Karpas-422 (cell line): ENCODE results near the gene RNU6-1. TPM values are rescaled to one million over a fixed set of nuclear protein-coding genes. Genes with fewer than 3 reads are reported as not detected.

ENCODE experiments used
- DNase-seq: peaks from one replicate; pipeline ENCODE4 v3.0.0-alpha.2; 2015
- H2AFZ ChIP-seq: fragments of 200-600 bp; sonication (generic); 2 replicates; pipeline ENCODE4 v1.6.1; 2014; ENCODE audit warnings: antibody characterized with exemption, low read length, mixed read lengths
- H3K27ac ChIP-seq: fragments of 200-600 bp; sonication (generic); 2 replicates; pipeline ENCODE4 v1.5.1; 2014; ENCODE audit warnings: mild to moderate bottlenecking, low read length, moderate library complexity
- H3K27me3 ChIP-seq: fragments of 200-600 bp; sonication (generic); 2 replicates; pipeline ENCODE4 v1.6.1; 2014; ENCODE audit warnings: low read length, mixed read lengths
- H3K36me3 ChIP-seq: fragments of 200-600 bp; sonication (generic); 2 replicates; pipeline ENCODE4 v1.6.1; 2014; ENCODE audit warnings: low read length, mixed read lengths; ENCODE audit not compliant: insufficient read depth
- H3K4me1 ChIP-seq: fragments of 200-600 bp; sonication (generic); 2 replicates; pipeline ENCODE4 v1.6.1; 2014; ENCODE audit warnings: mild to moderate bottlenecking, low read length, mixed read lengths
- H3K4me2 ChIP-seq: fragments of 200-600 bp; sonication (generic); 2 replicates; pipeline ENCODE4 v1.6.1; 2014; ENCODE audit warnings: low read length, low read depth, mild to moderate bottlenecking; ENCODE audit not compliant: poor library complexity, severe bottlenecking
- H3K4me3 ChIP-seq: fragments of 200-600 bp; sonication (generic); 2 replicates; pipeline ENCODE4 v1.5.1; 2014; ENCODE audit warnings: mild to moderate bottlenecking, antibody characterized with exemption, low read length, mixed read lengths
- H3K79me2 ChIP-seq: fragments of 200-600 bp; sonication (generic); 2 replicates; pipeline ENCODE4 v1.6.1; 2014; ENCODE audit warnings: mild to moderate bottlenecking, low read length, mixed read lengths
- H3K9ac ChIP-seq: fragments of 200-600 bp; sonication (generic); 2 replicates; pipeline ENCODE4 v1.6.0; 2014; ENCODE audit warnings: low read length
- H3K9me2 ChIP-seq: fragments of 200-600 bp; sonication (generic), shearing (Covaris generic); replicated peaks from 2 replicates; pipeline ENCODE4 v1.6.0; 2014; ENCODE audit warnings: mild to moderate bottlenecking, low read length, moderate library complexity; ENCODE audit not compliant: insufficient read depth
- H3K9me3 ChIP-seq: fragments of 300-700, 200-600 bp; sonication (generic); 2 replicates; pipeline ENCODE4 v1.6.1; 2014; ENCODE audit warnings: low read length, mixed read lengths
- H4K20me1 ChIP-seq: fragments of 200-600 bp; sonication (generic); 2 replicates; pipeline ENCODE4 v1.6.1; 2014; ENCODE audit warnings: mild to moderate bottlenecking, antibody characterized with exemption, low read length, low read depth; ENCODE audit not compliant: insufficient read depth
- total RNA-seq: library from RNA; depleted of rRNA; stranded (reverse); fragments of >200 nt; shearing (Covaris generic); gene quantifications from 2 replicates; pipeline ENCODE4 v1.2.3, GENCODE V29; 2014; ENCODE audit warnings: low replicate concordance

RNU6-1 gene
- total RNA-seq, 1 experiment from 2014 or later = not detected

DNA sequence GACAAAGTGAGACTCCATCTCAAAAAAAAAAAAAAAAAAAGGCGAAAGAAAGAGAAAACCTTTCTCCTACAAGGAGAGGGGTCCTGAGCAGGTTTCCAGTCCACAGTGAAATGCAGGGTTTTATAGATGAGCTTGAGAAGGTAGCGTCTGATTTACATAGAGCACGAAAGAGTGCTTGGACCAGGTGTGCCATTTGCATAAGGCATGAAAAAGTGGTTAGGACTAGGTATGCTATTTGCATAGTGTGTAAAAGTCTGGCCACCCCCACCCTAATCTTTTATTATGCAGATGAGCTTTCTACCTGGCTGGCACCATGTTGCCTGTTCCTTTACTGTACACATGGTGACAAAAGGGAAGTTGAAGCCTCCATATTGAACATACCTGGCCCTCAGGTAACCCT lies 13.6 kb upstream of the RNU6-1 start:
- H3K9me2 ChIP-seq = no peaks in the 10 kb centered on the region
- no peaks in the 10 kb centered on the region for H4K20me1 ChIP-seq
- no peak overlapping the region for H2AFZ ChIP-seq
- H3K9ac ChIP-seq = peak overlapping the region; percentile 45; the same call in 1 of the 2 replicates
- H3K27ac ChIP-seq = peak overlapping the region; percentile 92
- H3K4me2 ChIP-seq = peak overlapping the region; percentile 61
- H3K79me2 ChIP-seq = no peaks in the 10 kb centered on the region
- no peaks in the 10 kb centered on the region; the same call in 1 of the 2 replicates for H3K36me3 ChIP-seq
- H3K4me3 ChIP-seq = peak overlapping the region; percentile 31
- peaks cover 87% of the 10 kb centered on the region for H3K4me1 ChIP-seq
- no peaks in the 10 kb centered on the region for H3K27me3 ChIP-seq
- peaks cover 5% of the 10 kb centered on the region; the same call in 1 of the 2 replicates for H3K9me3 ChIP-seq
- DNase-seq = peak; percentile 74

DNA sequence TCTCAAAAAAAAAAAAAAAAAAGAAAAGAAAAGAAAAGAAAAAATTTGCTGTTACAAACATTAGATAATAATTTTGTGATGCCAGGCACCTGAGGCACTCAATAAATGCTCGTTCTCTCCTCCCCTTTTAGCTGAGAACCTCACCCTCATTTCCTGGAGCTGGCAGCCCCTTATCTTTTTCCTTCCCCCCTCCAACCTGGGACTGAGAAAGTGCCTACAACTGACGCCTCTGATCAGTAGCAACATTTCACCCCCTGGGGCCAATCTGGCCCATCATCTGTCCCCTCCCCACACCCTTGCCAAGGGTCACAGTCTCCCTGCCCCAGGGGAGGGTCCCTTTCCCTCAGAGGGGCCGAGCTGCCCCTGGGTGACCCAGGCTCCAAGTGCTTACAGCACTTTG lies 12.6 kb upstream of the RNU6-1 start:
- H3K9ac ChIP-seq = peak overlapping the region; percentile 45
- H3K4me2 ChIP-seq = peak overlapping the region; percentile 61
- no peak overlapping the region for H2AFZ ChIP-seq

DNA sequence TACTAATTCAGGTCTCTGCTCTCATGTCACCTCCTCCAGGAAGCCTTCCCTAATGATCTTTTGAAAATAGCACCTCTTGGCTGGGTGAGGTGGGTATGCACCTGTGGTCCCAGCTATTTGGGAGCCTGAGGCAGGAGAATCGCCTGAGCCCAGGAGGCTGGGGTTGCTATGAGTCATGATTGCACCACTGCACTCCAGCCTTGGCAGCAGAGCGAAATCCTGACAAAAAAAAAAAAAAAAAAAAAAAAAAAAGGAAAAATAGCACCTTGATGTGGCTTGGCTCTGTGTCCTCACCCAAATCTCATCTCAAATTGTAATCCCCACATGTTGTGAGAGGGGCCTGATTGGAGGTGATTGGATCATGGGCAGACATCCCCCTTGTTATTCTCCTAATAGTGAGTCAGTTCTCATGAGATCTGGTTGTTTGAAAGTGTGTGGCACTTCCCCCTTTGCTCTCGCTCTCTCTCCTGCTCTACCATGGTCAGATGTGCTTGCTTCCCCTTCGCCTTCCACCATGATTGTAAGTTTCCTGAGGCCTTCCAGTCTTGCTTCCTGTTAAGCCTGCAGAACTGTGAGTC lies 11.2 kb upstream of the RNU6-1 start:
- Histone ChIP-seq H2AFZ (peak overlapping the region; percentile 18; the same call in 1 of the 2 replicates), H3K4me2 (peak overlapping the region; percentile 61), H3K27ac (peak overlapping the region; percentile 92)

More for the DNA sequence above, 12.6 kb upstream of the RNU6-1 start:
- Histone ChIP-seq H3K27me3 (no peaks in the 10 kb centered on the region), H3K27ac (peak overlapping the region; percentile 92), H3K4me3 (peak overlapping the region; percentile 31; the same call in 1 of the 2 replicates), H3K9me3 (peaks cover 5% of the 10 kb centered on the region; the same call in 1 of the 2 replicates), H3K36me3 (no peaks in the 10 kb centered on the region; the same call in 1 of the 2 replicates), H3K4me1 (peaks cover 87% of the 10 kb centered on the region), H4K20me1 (no peaks in the 10 kb centered on the region), H3K9me2 (no peaks in the 10 kb centered on the region), H3K79me2 (no peaks in the 10 kb centered on the region)
- no peak for DNase-seq

DNA sequence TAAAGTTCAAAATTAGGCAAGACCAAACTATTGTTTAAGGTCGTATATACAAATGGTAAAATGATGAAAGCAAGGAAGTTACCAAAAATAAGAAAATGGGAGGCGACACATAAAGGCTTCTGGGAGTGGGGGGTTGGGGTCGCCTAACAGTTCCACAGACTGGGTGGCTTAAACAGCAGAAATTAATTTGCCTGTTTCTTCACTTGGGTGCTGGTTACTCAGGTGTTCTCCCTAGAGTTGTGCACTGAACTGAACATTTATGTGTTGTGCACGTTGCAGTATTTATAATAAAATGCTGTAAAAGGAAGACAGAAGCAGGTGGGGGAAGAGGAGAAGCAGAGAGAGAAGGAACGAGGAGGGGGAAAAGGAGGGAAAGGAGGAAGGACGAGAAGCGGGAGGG lies 10.5 kb upstream of the RNU6-1 start:
- Histone ChIP-seq H3K9ac (peak overlapping the region; percentile 49), H3K36me3 (no peaks in the 10 kb centered on the region; the same call in 1 of the 2 replicates), H2AFZ (peak overlapping the region; percentile 18; the same call in 1 of the 2 replicates), H3K9me3 (peaks cover 5% of the 10 kb centered on the region; the same call in 1 of the 2 replicates), H4K20me1 (no peaks in the 10 kb centered on the region), H3K4me2 (peak overlapping the region; percentile 61), H3K9me2 (no peaks in the 10 kb centered on the region), H3K27ac (peak overlapping the region; percentile 92), H3K79me2 (no peaks in the 10 kb centered on the region), H3K27me3 (no peaks in the 10 kb centered on the region), H3K4me3 (peak overlapping the region; percentile 45; the same call in 1 of the 2 replicates), H3K4me1 (peaks cover 80% of the 10 kb centered on the region)
- DNase-seq = peak; percentile 77

More for the DNA sequence above, 11.2 kb upstream of the RNU6-1 start:
- Histone ChIP-seq H3K9ac (peak overlapping the region; percentile 49), H3K9me2 (no peaks in the 10 kb centered on the region), H3K79me2 (no peaks in the 10 kb centered on the region), H3K27me3 (no peaks in the 10 kb centered on the region), H3K36me3 (no peaks in the 10 kb centered on the region; the same call in 1 of the 2 replicates), H3K4me1 (peaks cover 84% of the 10 kb centered on the region), H4K20me1 (no peaks in the 10 kb centered on the region), H3K9me3 (peaks cover 5% of the 10 kb centered on the region; the same call in 1 of the 2 replicates), H3K4me3 (peak overlapping the region; percentile 45; the same call in 1 of the 2 replicates)
- peak; percentile 83 for DNase-seq

DNA sequence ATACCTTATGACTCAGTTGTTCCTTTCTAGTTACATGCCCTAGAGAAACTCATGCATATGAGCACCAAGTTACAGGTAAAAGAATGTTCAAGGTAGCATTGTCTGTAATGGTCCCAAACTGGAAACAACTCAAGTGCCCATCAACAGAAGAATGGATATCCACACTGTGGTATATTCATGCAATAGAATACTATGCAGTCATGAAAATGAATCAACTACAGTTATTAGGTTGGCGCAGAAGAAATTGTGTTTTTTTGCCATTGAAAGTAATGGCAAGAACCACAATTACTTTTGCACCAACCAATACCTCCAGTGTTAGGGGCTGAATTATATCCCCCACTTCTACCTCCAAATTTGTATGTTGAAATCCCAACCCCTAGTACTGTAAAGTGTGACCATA lies 9.7 kb upstream of the RNU6-1 start:
- no peak overlapping the region for H3K4me3 ChIP-seq
- H2AFZ ChIP-seq = no peak overlapping the region
- no peaks in the 10 kb centered on the region; the same call in 1 of the 2 replicates for H3K36me3 ChIP-seq
- H3K27me3 ChIP-seq = no peaks in the 10 kb centered on the region
- H3K4me2 ChIP-seq = no peak overlapping the region
- no peaks in the 10 kb centered on the region for H3K79me2 ChIP-seq
- peaks cover 78% of the 10 kb centered on the region for H3K4me1 ChIP-seq
- no peaks in the 10 kb centered on the region for H4K20me1 ChIP-seq
- H3K27ac ChIP-seq = peak overlapping the region; percentile 92
- no peak overlapping the region for H3K9ac ChIP-seq
- DNase-seq = no peak
- H3K9me3 ChIP-seq = peaks cover 5% of the 10 kb centered on the region; the same call in 1 of the 2 replicates
- no peaks in the 10 kb centered on the region for H3K9me2 ChIP-seq

DNA sequence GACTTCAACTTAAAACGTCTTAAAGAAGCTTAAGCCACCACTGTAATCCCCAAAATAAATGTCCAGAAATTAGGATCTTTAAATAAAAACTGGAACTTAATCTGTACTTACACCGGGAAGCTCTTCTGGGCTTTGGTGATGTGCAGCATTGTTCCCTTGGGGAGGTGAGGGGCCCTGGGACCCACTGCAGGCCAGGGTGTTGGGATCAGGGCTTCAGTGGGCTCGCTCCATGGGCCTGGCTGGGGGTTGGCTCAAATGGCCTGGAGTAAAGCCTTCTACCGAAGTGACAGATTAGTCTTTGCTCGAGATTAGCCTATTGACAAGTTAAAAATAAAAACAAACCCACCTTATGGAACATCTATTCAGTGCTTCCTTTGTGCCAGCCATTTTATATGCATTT lies 6.1 kb upstream of the RNU6-1 start:
- no peak for DNase-seq
- Histone ChIP-seq H3K27ac (peak overlapping the region; percentile 8; the same call in 1 of the 2 replicates), H3K79me2 (no peaks in the 10 kb centered on the region), H3K9me3 (peaks cover 5% of the 10 kb centered on the region; the same call in 1 of the 2 replicates), H4K20me1 (no peaks in the 10 kb centered on the region), H3K9me2 (no peaks in the 10 kb centered on the region), H3K4me2 (no peak overlapping the region), H3K4me3 (no peak overlapping the region), H3K27me3 (no peaks in the 10 kb centered on the region), H3K4me1 (peaks cover 68% of the 10 kb centered on the region), H3K36me3 (no peaks in the 10 kb centered on the region; the same call in 1 of the 2 replicates), H3K9ac (no peak overlapping the region), H2AFZ (no peak overlapping the region)

DNA sequence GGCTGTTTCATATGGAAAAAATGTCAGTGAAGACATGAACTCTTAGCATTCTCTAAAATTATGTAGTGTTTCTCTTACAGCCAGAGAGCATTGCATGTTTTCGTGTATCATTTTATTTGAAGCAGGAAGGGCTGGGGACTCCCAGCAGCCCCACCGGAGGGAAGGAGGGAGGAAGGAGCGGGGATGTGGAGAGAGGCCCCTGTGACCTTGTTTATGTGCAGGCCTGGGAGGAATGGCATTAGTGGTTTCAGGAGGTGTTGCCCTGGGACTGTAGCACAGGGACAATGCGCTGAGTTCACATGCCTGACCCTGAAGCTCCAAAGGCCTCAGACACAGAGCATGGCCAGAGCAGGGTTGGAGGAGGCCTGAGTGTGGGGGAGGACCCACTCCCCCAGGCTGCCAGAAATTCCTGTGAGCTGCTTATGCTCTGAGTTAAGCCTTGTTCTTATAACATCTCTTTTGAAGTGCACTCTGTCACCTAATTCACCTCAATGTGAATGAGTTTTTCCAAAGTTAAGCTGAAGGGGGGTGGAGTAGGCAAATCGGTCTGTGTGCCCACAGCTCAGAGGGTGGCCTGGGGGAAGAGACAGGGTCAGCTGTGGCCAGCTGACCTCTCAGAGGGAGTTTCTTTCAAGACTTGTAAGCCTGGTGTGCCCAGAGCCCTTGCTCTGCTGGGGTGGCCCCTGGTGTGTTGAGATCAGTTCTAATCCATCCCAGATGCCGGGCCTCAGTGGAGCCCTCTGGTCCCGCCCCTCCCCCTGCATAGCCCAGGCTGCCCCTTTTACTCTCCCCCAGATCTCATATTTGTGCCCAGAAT lies 3.9 kb upstream of the RNU6-1 start:
- H3K27ac ChIP-seq = peak overlapping the region; percentile 26
- no peaks in the 10 kb centered on the region for H4K20me1 ChIP-seq
- no peaks in the 10 kb centered on the region for H3K36me3 ChIP-seq
- no peaks in the 10 kb centered on the region for H3K27me3 ChIP-seq
- H3K4me1 ChIP-seq = peaks cover 57% of the 10 kb centered on the region
- peak overlapping the region; percentile 1; the same call in 1 of the 2 replicates for H3K9ac ChIP-seq
- no peak for DNase-seq
- H2AFZ ChIP-seq = no peak overlapping the region
- no peak overlapping the region for H3K4me3 ChIP-seq
- no peaks in the 10 kb centered on the region for H3K9me2 ChIP-seq
- no peak overlapping the region for H3K4me2 ChIP-seq
- H3K79me2 ChIP-seq = no peaks in the 10 kb centered on the region
- H3K9me3 ChIP-seq = no peaks in the 10 kb centered on the region

DNA sequence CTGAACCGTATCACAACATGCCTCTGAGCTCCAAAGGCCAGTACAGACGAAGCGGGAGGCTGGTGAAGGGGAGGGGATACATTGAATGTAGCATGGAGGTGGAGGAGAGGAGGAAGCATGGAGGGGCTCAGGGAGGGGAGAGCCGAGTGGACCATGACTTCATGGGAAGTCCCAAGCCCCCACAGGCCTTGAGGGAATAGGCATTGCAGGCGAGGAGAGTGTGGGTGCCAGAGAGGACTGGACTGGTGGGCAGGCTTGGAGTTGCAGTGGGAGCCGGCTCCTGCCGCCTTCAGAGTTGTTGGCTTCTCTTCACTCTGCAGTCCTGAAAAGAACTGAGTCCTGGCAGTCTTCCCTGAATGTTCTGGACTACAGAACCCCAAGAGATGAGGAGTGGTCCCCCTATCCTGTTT lies 3.3 kb upstream of the RNU6-1 start:
- Histone ChIP-seq H3K9ac (no peak overlapping the region), H2AFZ (no peak overlapping the region), H3K79me2 (no peaks in the 10 kb centered on the region), H3K4me2 (no peak overlapping the region), H3K36me3 (no peaks in the 10 kb centered on the region), H4K20me1 (no peaks in the 10 kb centered on the region), H3K9me2 (no peaks in the 10 kb centered on the region), H3K4me3 (no peak overlapping the region), H3K4me1 (peaks cover 56% of the 10 kb centered on the region), H3K9me3 (no peaks in the 10 kb centered on the region), H3K27me3 (no peaks in the 10 kb centered on the region), H3K27ac (peak overlapping the region; percentile 26)
- DNase-seq = no peak
